Fibroblast of lung (primary cell): Measurements from ENCODE around the gene MARCHF2. TPM values are rescaled to one million over a fixed set of nuclear protein-coding genes. Genes with fewer than 3 reads are reported as not detected.

Experiments used
- DNase-seq, 2 donors: peaks; one replicate each; pipeline versions ENCODE4 v3.0.0 to v3.0.0-alpha.2; 2010; ENCODE audit warnings: low read depth in 2 of 2
- H2AFZ ChIP-seq: 2 replicates; pipeline ENCODE4 v1.5.1; 2012; ENCODE audit warnings: low read length, control low read depth, inconsistent platforms
- H3K27ac ChIP-seq: 2 replicates; pipeline ENCODE4 v1.5.1; 2011; ENCODE audit warnings: low read length, control low read depth; ENCODE audit not compliant: insufficient read depth
- H3K27me3 ChIP-seq: 2 replicates; pipeline ENCODE4 v1.5.1; 2011; ENCODE audit warnings: mild to moderate bottlenecking, low read length; ENCODE audit not compliant: control insufficient read depth, insufficient read depth
- H3K36me3 ChIP-seq: 2 replicates; pipeline ENCODE4 v1.5.1; 2011; ENCODE audit warnings: low read length; ENCODE audit not compliant: control insufficient read depth, insufficient read depth
- H3K4me1 ChIP-seq: 2 replicates; pipeline ENCODE4 v1.5.1; 2011; ENCODE audit warnings: low read length; ENCODE audit not compliant: control insufficient read depth, insufficient read depth; ENCODE audit errors: extremely low read depth
- H3K4me2 ChIP-seq: 2 replicates; pipeline ENCODE4 v1.5.1; 2011; ENCODE audit warnings: low read length, control low read depth; ENCODE audit not compliant: insufficient read depth; ENCODE audit errors: extremely low read depth
- H3K4me3 ChIP-seq, 4 experiments: fragments of 200-600 bp in 1 of 4; sonication (generic) in 1 of 4; replicated peaks in 1 of 4; 2 replicates each; pipeline ENCODE4 v1.5.1; 2011 to 2016; ENCODE audit warnings: low read length in 4 of 4, low read depth in 3 of 4, mild to moderate bottlenecking in 3 of 4, control low read depth in 2 of 4, inconsistent platforms in 1 of 4, mixed read lengths in 1 of 4; ENCODE audit not compliant: insufficient read depth in 1 of 4; ENCODE audit errors: control extremely low read depth in 1 of 4
- H3K79me2 ChIP-seq: 2 replicates; pipeline ENCODE4 v1.5.1; 2012; ENCODE audit warnings: mild to moderate bottlenecking, low read length, inconsistent platforms; ENCODE audit not compliant: control insufficient read depth, insufficient read depth
- H3K9ac ChIP-seq: 2 replicates; pipeline ENCODE4 v1.5.1; 2011; ENCODE audit warnings: mild to moderate bottlenecking, low read length, control low read depth; ENCODE audit not compliant: insufficient read depth
- H3K9me3 ChIP-seq: 2 replicates; pipeline ENCODE4 v1.5.1; 2012; ENCODE audit warnings: low read depth, low read length; ENCODE audit not compliant: control insufficient read depth, insufficient read depth
- H4K20me1 ChIP-seq: 2 replicates; pipeline ENCODE4 v1.5.1; 2011; ENCODE audit warnings: low read length; ENCODE audit not compliant: control insufficient read depth, insufficient read depth; ENCODE audit errors: extremely low read depth
- CTCF ChIP-seq, 2 donors: IDR thresholded peaks in 1 of 2; conservative IDR thresholded peaks in 1 of 2; 1 replicate in 1 of 2; 2 replicates in 1 of 2; pipeline ENCODE4 v1.5.1; 2011 to 2012; ENCODE audit warnings: low read length in 2 of 2, control low read depth in 1 of 2, inconsistent platforms in 1 of 2, low read depth in 1 of 2, mild to moderate bottlenecking in 1 of 2
- EZH2 ChIP-seq: IDR thresholded peaks from 2 replicates; pipeline ENCODE4 v1.5.1; 2012; ENCODE audit warnings: low read length, control low read depth, mild to moderate bottlenecking; ENCODE audit errors: missing control alignments
- polyA plus RNA-seq, 2 donors: library from polyadenylated mRNA; depleted of rRNA in 1 of 2; stranded (reverse) in 1 of 2; unstranded in 1 of 2; fragments of >200 nt; gene quantifications; 2 replicates each; pipeline ENCODE4 v1.2.1, GENCODE V29; 2011 to 2012; ENCODE audit warnings: missing spikeins in 1 of 2
- total RNA-seq: library from RNA; depleted of rRNA; stranded (reverse); fragments of >200 nt; gene quantifications from 2 replicates; pipeline ENCODE4 v1.2.1, GENCODE V29; 2014

MARCHF2 gene
- total and polyA plus RNA-seq, 2 donors (not counting 1 experiment from before 2014, with no cell fraction given): 16.8 to 90.8 TPM

- Histone ChIP-seq H3K27ac (no peak overlapping the region), H2AFZ (no peak overlapping the region), H3K9ac (no peak overlapping the region), H3K4me3 (no peak overlapping the region), H4K20me1 (peaks cover 4% of the 10 kb centered on the region), H3K79me2 (peaks cover 96% of the 10 kb centered on the region), H3K36me3 (peaks cover 2% of the 10 kb centered on the region), H3K4me1 (peaks cover 14% of the 10 kb centered on the region), H3K9me3 (no peaks in the 10 kb centered on the region), H3K27me3 (no peaks in the 10 kb centered on the region), H3K4me2 (no peak overlapping the region)
- no peak for TF ChIP-seq CTCF (conservative IDR thresholded peaks at IDR 0.05 in 1 of 2, IDR thresholded peaks at IDR 0.05 in 1 of 2; ENCODE audit: low read depth in 1 of 2, low read length in 2 of 2)
- TF ChIP-seq EZH2: no peak
- DNase-seq: no peak
Observed at GRCh38 chr19:8452446-8453123, 39.5 kb downstream of the MARCHF2 start.

GRCh38 chr19:8453616-8454015 lies 40.5 kb downstream of the MARCHF2 start:
- Histone ChIP-seq H3K4me2 (no peak overlapping the region), H3K36me3 (peaks cover 2% of the 10 kb centered on the region), H3K4me3 (no peak overlapping the region), H3K27ac (no peak overlapping the region), H4K20me1 (peaks cover 4% of the 10 kb centered on the region), H3K79me2 (peaks cover 97% of the 10 kb centered on the region), H3K27me3 (no peaks in the 10 kb centered on the region), H3K9ac (no peak overlapping the region), H2AFZ (no peak overlapping the region), H3K9me3 (no peaks in the 10 kb centered on the region), H3K4me1 (peaks cover 21% of the 10 kb centered on the region)
- no peak for DNase-seq
- TF ChIP-seq EZH2 (no peak), CTCF (conservative IDR thresholded peaks at IDR 0.05 in 1 of 2, IDR thresholded peaks at IDR 0.05 in 1 of 2; ENCODE audit: low read depth in 1 of 2, low read length in 2 of 2) (no peak)

- DNase-seq: no peak
- TF ChIP-seq EZH2: no peak
- TF ChIP-seq CTCF (conservative IDR thresholded peaks at IDR 0.05 in 1 of 2, IDR thresholded peaks at IDR 0.05 in 1 of 2; ENCODE audit: low read depth in 1 of 2, low read length in 2 of 2): no peak
- Histone ChIP-seq H3K9ac (no peak overlapping the region), H3K4me2 (no peak overlapping the region), H3K27me3 (no peaks in the 10 kb centered on the region), H2AFZ (no peak overlapping the region), H3K4me3 (no peak overlapping the region), H3K4me1 (peaks cover 23% of the 10 kb centered on the region), H3K36me3 (peaks cover 2% of the 10 kb centered on the region), H3K27ac (no peak overlapping the region), H3K9me3 (no peaks in the 10 kb centered on the region), H4K20me1 (peaks cover 4% of the 10 kb centered on the region), H3K79me2 (peaks cover 97% of the 10 kb centered on the region)
Observed at GRCh38 chr19:8454218-8454617, 41.1 kb downstream of the MARCHF2 start.
